Peyer's patch (tissue), 4 donors: ENCODE data around the gene THADA.
A peak's percentile ranks its signal among the peaks of the same experiment; 100 is the strongest.

Source experiments
- CTCF ChIP-seq, 6 experiments: fragments of 450-650 bp in 4 of 6; fragments of 200-600 bp in 2 of 6; sonication (generic) in 1 of 6; IDR thresholded peaks; one replicate each; pipeline ENCODE4 v1.5.1; 2017 to 2019; ENCODE audit warnings: antibody characterized with exemption in 6 of 6, mild to moderate bottlenecking in 3 of 6, moderate library complexity in 1 of 6
- POLR2A ChIP-seq, 2 donors: fragments of 450-650 bp; IDR thresholded peaks; one replicate each; pipeline ENCODE4 v1.5.1; 2017; ENCODE audit warnings: antibody characterized with exemption in 2 of 2, mild to moderate bottlenecking in 2 of 2, moderate library complexity in 2 of 2

- TF ChIP-seq CTCF (IDR thresholded peaks at IDR 0.05), result peak; percentile 39 to 82 (median 70)
- TF ChIP-seq POLR2A (IDR thresholded peaks at IDR 0.05), result no peak
Observed at GRCh38 chr2:43542285-43542933, 53.4 kb downstream of the THADA start.
